Endothelial cell of umbilical vein (primary cell): ENCODE data around the gene KCTD16. TPM values are rescaled to one million over a fixed set of nuclear protein-coding genes. Genes with fewer than 3 reads are reported as not detected.

ENCODE experiments used
- BruUV-seq: library from RNA; stranded (reverse); fragments of 400-500 nt; replicated peaks from 2 replicates; lab custom pipeline; 2021; lab: Mats Ljungman, UMichigan
- CTCF ChIA-PET: fragments of 300-600, 350-600 bp; sonication (Branson Sonifier 250); formaldehyde crosslinking; loops from one replicate; lab custom pipeline; 2021; ENCODE audit warnings: antibody characterized with exemption, inconsistent platforms; lab: Charles Lee
- POLR2A ChIA-PET: fragments of 300-600, 350-600 bp; sonication (Branson Sonifier 250); formaldehyde crosslinking; loops from one replicate; lab custom pipeline; 2021; ENCODE audit warnings: antibody characterized with exemption, inconsistent platforms; lab: Charles Lee
- DNase-seq: peaks from one replicate; pipeline ENCODE4 v3.0.0-alpha.2; 2011; ENCODE audit warnings: low read depth, low spot score
- FAIRE-seq: peaks from 2 replicates; lab custom pipeline; 2011; peaks lifted over from hg19 to GRCh38; lab: Jason Lieb, UNC
- H2AFZ ChIP-seq: 2 replicates; pipeline ENCODE4 v1.6.0; 2012; ENCODE audit warnings: low read depth, low read length, control low read depth, inconsistent platforms
- H3K27ac ChIP-seq: 2 replicates; pipeline ENCODE4 v1.5.1; 2011; ENCODE audit warnings: low read depth, mild to moderate bottlenecking, control low read depth, low read length, moderate library complexity; ENCODE audit not compliant: insufficient read depth
- H3K27me3 ChIP-seq, 2 experiments: 2 replicates each; pipeline versions ENCODE4 v1.6.0 to v1.6.1; 2011; ENCODE audit warnings: low read length in 2 of 2, mixed read lengths in 1 of 2; ENCODE audit not compliant: control insufficient read depth in 2 of 2, insufficient read depth in 2 of 2
- H3K36me3 ChIP-seq, 2 experiments: 2 replicates in 1 of 2; 3 replicates in 1 of 2; pipeline ENCODE4 v1.5.1; 2011; ENCODE audit warnings: low read length in 2 of 2, mild to moderate bottlenecking in 1 of 2, moderate library complexity in 1 of 2; ENCODE audit not compliant: control insufficient read depth in 2 of 2, insufficient read depth in 2 of 2; ENCODE audit errors: extremely low read depth in 1 of 2
- H3K4me1 ChIP-seq: 3 replicates; pipeline ENCODE4 v1.5.1; 2011; ENCODE audit warnings: mild to moderate bottlenecking, low read length; ENCODE audit not compliant: control insufficient read depth, insufficient read depth; ENCODE audit errors: extremely low read depth
- H3K4me2 ChIP-seq: 2 replicates; pipeline ENCODE4 v1.6.1; 2011; ENCODE audit warnings: low read length, control low read depth, mixed read lengths; ENCODE audit not compliant: insufficient read depth
- H3K4me3 ChIP-seq, 3 experiments: fragments of 200-600 bp in 1 of 3; sonication (generic), shearing (Covaris generic) in 1 of 3; replicated peaks in 1 of 3; 2 replicates each; pipeline ENCODE4 v1.5.1; 2011 to 2016; ENCODE audit warnings: control low read depth in 3 of 3, low read length in 3 of 3, mild to moderate bottlenecking in 2 of 3, inconsistent platforms in 1 of 3, low read depth in 1 of 3, moderate library complexity in 1 of 3; ENCODE audit not compliant: insufficient read depth in 1 of 3
- H3K79me2 ChIP-seq: 2 replicates; pipeline ENCODE4 v1.6.0; 2012; ENCODE audit warnings: low read length, inconsistent platforms; ENCODE audit not compliant: control insufficient read depth, insufficient read depth
- H3K9ac ChIP-seq: replicated peaks from 2 replicates; pipeline ENCODE3; 2011; ENCODE audit warnings: low read length, control low read depth; ENCODE audit not compliant: insufficient read depth; ENCODE audit errors: extremely low read depth
- H3K9me1 ChIP-seq: replicated peaks from 3 replicates; pipeline ENCODE4 v1.6.0; 2011; ENCODE audit warnings: mild to moderate bottlenecking, low read length; ENCODE audit not compliant: control insufficient read depth, insufficient read depth; ENCODE audit errors: extremely low read depth
- H3K9me3 ChIP-seq: replicated peaks from 2 replicates; pipeline ENCODE4 v1.5.1; 2012; ENCODE audit warnings: low read length, inconsistent platforms; ENCODE audit not compliant: control insufficient read depth, insufficient read depth
- H4K20me1 ChIP-seq: replicated peaks from 2 replicates; pipeline ENCODE3; 2011; ENCODE audit warnings: mild to moderate bottlenecking, low read length; ENCODE audit not compliant: control insufficient read depth, insufficient read depth; ENCODE audit errors: extremely low read depth
- CTCF ChIP-seq, 2 donors: IDR thresholded peaks; 1 replicate in 1 of 2; 2 replicates in 1 of 2; pipeline ENCODE4 v1.5.1; 2011; ENCODE audit warnings: low read length in 2 of 2, mild to moderate bottlenecking in 2 of 2, moderate library complexity in 2 of 2, control low read depth in 1 of 2, inconsistent platforms in 1 of 2, low read depth in 1 of 2; ENCODE audit not compliant: insufficient read depth in 1 of 2; ENCODE audit errors: extremely low read depth in 1 of 2
- EZH2 ChIP-seq: IDR thresholded peaks from 2 replicates; pipeline ENCODE4 v1.6.1; 2012; ENCODE audit warnings: borderline replicate concordance, low read depth, mild to moderate bottlenecking, moderate library complexity, low read length, inconsistent platforms; ENCODE audit not compliant: severe bottlenecking
- FOS ChIP-seq: IDR thresholded peaks from 2 replicates; pipeline ENCODE4 v1.6.1; 2011; ENCODE audit warnings: mild to moderate bottlenecking, low read length, moderate library complexity, borderline replicate concordance; ENCODE audit not compliant: insufficient read depth
- GATA2 ChIP-seq: IDR thresholded peaks from 2 replicates; pipeline ENCODE4 v1.7.0; 2011; ENCODE audit warnings: low read depth, mild to moderate bottlenecking, moderate library complexity, mixed read lengths, low read length; ENCODE audit not compliant: insufficient read length, insufficient read depth
- JUN ChIP-seq: IDR thresholded peaks from 2 replicates; pipeline ENCODE4 v1.6.1; 2011; ENCODE audit warnings: borderline replicate concordance, low read depth; ENCODE audit not compliant: insufficient read length, insufficient read depth
- MYC ChIP-seq: IDR thresholded peaks from one replicate; pipeline ENCODE4 v1.6.1; 2011; ENCODE audit warnings: mild to moderate bottlenecking, low read depth, low read length
- POLR2A ChIP-seq: IDR thresholded peaks from 2 replicates; pipeline ENCODE4 v1.6.1; 2012; ENCODE audit warnings: low read depth, mild to moderate bottlenecking, control low read depth, low read length
- POLR2AphosphoS5 ChIP-seq: IDR thresholded peaks from 2 replicates; pipeline ENCODE4 v1.6.1; 2012; ENCODE audit warnings: low read depth, mild to moderate bottlenecking, control low read depth, low read length, moderate library complexity; ENCODE audit not compliant: insufficient read depth
- dilution Hi-C: fragments of 300-500 bp; cut with MboI; formaldehyde crosslinking; loops from one replicate; pipeline ENCODE4 v1.15.0; 2019; ENCODE audit warnings: low sequenced_read_pairs; ENCODE audit not compliant: extremely low pct_ligation_motif_present
- intact Hi-C: fragments of 100-400 bp; cut with micrococcal nuclease; formaldehyde crosslinking; loops from one replicate; pipeline ENCODE4 v1.10.0; 2022
- polyA plus RNA-seq, 4 experiments: library from polyadenylated mRNA; depleted of rRNA in 3 of 4; stranded (reverse) in 3 of 4; unstranded in 1 of 4; fragments of >200 nt; gene quantifications; 2 replicates each; pipeline versions ENCODE4 v1.2.1 to v1.2.3, GENCODE V29; 2011 to 2012; ENCODE audit warnings: missing spikeins in 1 of 4
- total RNA-seq: library from RNA; stranded (reverse); gene quantifications from 2 replicates; pipeline ENCODE4 v1.2.3, GENCODE V29; 2021

The KCTD16 gene
- total and polyA plus RNA-seq, 2 donors (not counting 3 experiments of a cell fraction or from before 2014, with no cell fraction given) = 0.21 to 0.49 TPM

GRCh38 chr5:144189800-144190429 is 19.2 kb downstream of the KCTD16 start:
- FAIRE-seq (peak; percentile 97), DNase-seq (peak; percentile 98)
- H3K9me1 ChIP-seq = no peaks in the 10 kb centered on the region
- no peak overlapping the region for H2AFZ ChIP-seq
- H3K79me2 ChIP-seq = no peaks in the 10 kb centered on the region
- H3K4me1 ChIP-seq = peaks cover 48% of the 10 kb centered on the region
- H3K9ac ChIP-seq = peak overlapping the region; percentile 71
- H3K27me3 ChIP-seq = no peaks in the 10 kb centered on the region
- no peaks in the 10 kb centered on the region for H4K20me1 ChIP-seq
- no TSS peak for BruUV-seq
- no peaks in the 10 kb centered on the region for H3K36me3 ChIP-seq
- CTCF ChIA-PET = interaction anchor here (0.8 to 3.2 kb wide), 9 partner anchors 11 to 1187 kb away, joined by 3 to 16 read pairs (median 4); no protein-coding TSS in a partner anchor
- POLR2A ChIA-PET = interaction anchor here (1.2 kb wide), 1 partner anchor 19 kb away, joined by 4 read pairs; the partner anchor contains the start of genes KCTD16 and YIPF5
- intact Hi-C loops (loop anchor here (1.0 to 10.0 kb wide), 11 partner anchors 20 to 1475 kb away; partner anchors contain the start of genes KCTD16 and YIPF5), dilution Hi-C loops (no loop called here)
- no peak overlapping the region for H3K4me3 ChIP-seq
- TF ChIP-seq POLR2A = peak; percentile 74
- peak; percentile 97 for TF ChIP-seq GATA2
- TF ChIP-seq EZH2 = no peak
- peak; percentile 13 for TF ChIP-seq MYC
- TF ChIP-seq FOS = peak; percentile 97
- TF ChIP-seq CTCF (IDR thresholded peaks at IDR 0.05; ENCODE audit: extremely low read depth in 1 of 2, insufficient read depth in 1 of 2, low read depth in 1 of 2, low read length in 2 of 2) = no peak
- TF ChIP-seq JUN = peak; percentile 87
- TF ChIP-seq POLR2AphosphoS5 = peak; percentile 95
- H3K27ac ChIP-seq = peak overlapping the region; percentile 88
- H3K9me3 ChIP-seq = no peaks in the 10 kb centered on the region
- H3K4me2 ChIP-seq = peak overlapping the region; percentile 26
